ENCODE measurements around the gene SMPD4. TPM values are rescaled to one million over a fixed set of nuclear protein-coding genes. Genes with fewer than 3 reads are reported as not detected.
"Not testable (repeated sequence)": the region's sequence is repeated elsewhere in the genome, so short reads cannot be mapped to it uniquely, and the experiment has no call there.

Gene SMPD4
- total and polyA plus RNA-seq, 2 donors (not counting 1 experiment from before 2014, with no cell fraction given): 63.8 to 80.6 TPM

DNA sequence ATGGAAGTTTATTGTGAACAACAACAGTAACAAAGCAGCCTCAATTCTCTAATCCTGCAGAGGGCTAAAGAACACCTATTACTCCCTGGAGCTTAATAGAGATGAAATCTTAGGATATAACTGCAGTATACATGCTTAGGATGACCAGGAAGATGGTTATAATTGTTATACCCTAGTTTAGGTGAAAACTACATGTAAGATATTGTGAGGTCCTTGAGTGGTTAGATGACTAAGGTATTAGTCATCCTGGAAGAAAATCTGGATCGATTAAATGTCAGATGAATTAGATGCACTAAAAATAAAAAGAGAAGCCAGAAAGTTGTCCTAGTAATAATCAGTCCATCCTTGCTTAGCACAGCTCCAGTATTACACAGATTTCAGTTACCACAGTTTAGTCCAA, 39.1 kb upstream of the SMPD4 start:
- H4K20me1 ChIP-seq (ENCODE audit: control insufficient read depth, insufficient read depth, low read length, poor library complexity, severe bottlenecking); H3K9me3 Mint-ChIP-seq (ENCODE audit: insufficient read depth); H3K27ac ChIP-seq (ENCODE audit: low read length in 2 of 2); POLR2A ChIA-PET; H3K4me3 Mint-ChIP-seq; H3K27me3 ChIP-seq (replicated peaks in 1 of 4; ENCODE audit: control extremely low read depth in 1 of 4, control insufficient read depth in 3 of 4, insufficient read depth in 4 of 4, low read length in 3 of 4); H3K4me3 ChIP-seq (ENCODE audit: control extremely low read depth in 1 of 5, extremely low read depth in 1 of 5, insufficient read depth in 1 of 5, low read depth in 2 of 5, low read length in 4 of 5); H3K36me3 ChIP-seq (replicated peaks in 1 of 2; ENCODE audit: control extremely low read depth in 1 of 2, control insufficient read depth in 1 of 2, extremely low read depth in 1 of 2, insufficient read depth in 2 of 2, low read length in 1 of 2); H3K9me3 ChIP-seq (ENCODE audit: control extremely low read depth in 1 of 3, control insufficient read depth in 2 of 3, insufficient read depth in 1 of 3, low read length in 2 of 3); intact Hi-C loops (cut with micrococcal nuclease); DNase-seq; H3K4me1 ChIP-seq (ENCODE audit: control insufficient read depth in 2 of 2, insufficient read depth in 2 of 2, low read length in 2 of 2); H3K4me1 Mint-ChIP-seq; ATAC-seq (ENCODE audit: low read depth); H3K4me2 ChIP-seq (replicated peaks; ENCODE audit: low read depth, low read length, poor library complexity, severe bottlenecking); H2AFZ ChIP-seq (ENCODE audit: insufficient read depth, low read depth, low read length, poor library complexity, severe bottlenecking); H3K27ac Mint-ChIP-seq; CTCF ChIA-PET; H3K79me2 ChIP-seq (ENCODE audit: control insufficient read depth, insufficient read depth, low read length); H3K9ac ChIP-seq (ENCODE audit: low read length): not testable (repeated sequence)
- WGBS (ENCODE audit: insufficient coverage): no CpG with 5 or more reads among the region's 1 CpG
- H3K27me3 Mint-ChIP-seq: peaks cover 26% of the 10 kb centered on the region

DNA sequence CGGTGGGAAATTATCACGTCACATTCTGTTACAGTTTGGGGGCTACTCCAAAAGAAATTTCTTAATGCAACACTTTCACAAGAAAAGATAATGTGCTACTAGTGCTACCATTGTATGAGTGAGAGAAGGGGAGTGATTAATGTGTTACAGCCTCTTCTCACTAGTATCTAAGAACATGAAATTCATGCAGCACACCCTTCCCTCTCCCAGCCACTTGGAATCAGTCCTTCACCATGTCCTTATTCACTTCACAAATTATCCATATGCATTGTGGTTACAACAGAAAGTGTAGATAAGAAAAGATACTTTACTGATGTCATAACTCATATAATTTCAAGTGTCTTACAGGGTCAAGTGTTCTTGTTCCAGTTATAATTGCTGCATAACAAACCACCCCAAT, 37.7 kb upstream of the SMPD4 start:
- H3K27ac Mint-ChIP-seq; H4K20me1 ChIP-seq (ENCODE audit: control insufficient read depth, insufficient read depth, low read length, poor library complexity, severe bottlenecking); H3K4me3 Mint-ChIP-seq; H3K4me2 ChIP-seq (replicated peaks; ENCODE audit: low read depth, low read length, poor library complexity, severe bottlenecking); intact Hi-C loops (cut with micrococcal nuclease); H3K4me3 ChIP-seq (ENCODE audit: control extremely low read depth in 1 of 5, extremely low read depth in 1 of 5, insufficient read depth in 1 of 5, low read depth in 2 of 5, low read length in 4 of 5); H3K9me3 ChIP-seq (ENCODE audit: control extremely low read depth in 1 of 3, control insufficient read depth in 2 of 3, insufficient read depth in 1 of 3, low read length in 2 of 3); ATAC-seq (ENCODE audit: low read depth); H3K36me3 ChIP-seq (replicated peaks in 1 of 2; ENCODE audit: control extremely low read depth in 1 of 2, control insufficient read depth in 1 of 2, extremely low read depth in 1 of 2, insufficient read depth in 2 of 2, low read length in 1 of 2); H3K27me3 ChIP-seq (replicated peaks in 1 of 4; ENCODE audit: control extremely low read depth in 1 of 4, control insufficient read depth in 3 of 4, insufficient read depth in 4 of 4, low read length in 3 of 4); H3K4me1 Mint-ChIP-seq; DNase-seq; H3K9me3 Mint-ChIP-seq (ENCODE audit: insufficient read depth); H3K4me1 ChIP-seq (ENCODE audit: control insufficient read depth in 2 of 2, insufficient read depth in 2 of 2, low read length in 2 of 2); H3K79me2 ChIP-seq (ENCODE audit: control insufficient read depth, insufficient read depth, low read length); H3K27ac ChIP-seq (ENCODE audit: low read length in 2 of 2); H3K9ac ChIP-seq (ENCODE audit: low read length); CTCF ChIA-PET; H2AFZ ChIP-seq (ENCODE audit: insufficient read depth, low read depth, low read length, poor library complexity, severe bottlenecking); POLR2A ChIA-PET: not testable (repeated sequence)
- H3K27me3 Mint-ChIP-seq: peaks cover 32% of the 10 kb centered on the region
- no CpG with 5 or more reads among the region's 2 CpGs for WGBS (ENCODE audit: insufficient coverage)

DNA sequence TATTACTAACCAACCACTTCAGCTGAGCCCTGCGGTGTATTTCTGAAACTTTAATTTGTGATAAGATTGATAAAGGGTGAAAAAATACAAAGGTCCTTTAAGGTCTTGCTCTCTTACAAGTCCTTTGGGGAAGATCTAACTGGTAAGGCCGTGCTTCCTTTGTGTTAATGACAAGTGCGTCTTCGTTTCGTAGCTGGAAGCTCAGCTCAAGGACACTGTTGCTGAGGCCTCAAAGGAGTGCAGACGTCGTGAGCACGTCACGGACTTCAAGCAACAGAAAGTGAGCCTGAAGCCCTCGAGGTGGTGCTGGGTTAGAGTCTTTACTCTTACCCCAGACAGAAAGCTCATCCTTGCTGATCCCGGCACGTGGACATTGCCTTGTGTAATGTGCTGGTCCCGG, 25.6 kb upstream of the SMPD4 start:
- H2AFZ ChIP-seq (ENCODE audit: insufficient read depth, low read depth, low read length, poor library complexity, severe bottlenecking); POLR2A ChIA-PET; H3K4me2 ChIP-seq (replicated peaks; ENCODE audit: low read depth, low read length, poor library complexity, severe bottlenecking); H3K9me3 ChIP-seq (ENCODE audit: control extremely low read depth in 1 of 3, control insufficient read depth in 2 of 3, insufficient read depth in 1 of 3, low read length in 2 of 3); H3K4me1 Mint-ChIP-seq; H3K27me3 ChIP-seq (replicated peaks in 1 of 4; ENCODE audit: control extremely low read depth in 1 of 4, control insufficient read depth in 3 of 4, insufficient read depth in 4 of 4, low read length in 3 of 4); H3K4me1 ChIP-seq (ENCODE audit: control insufficient read depth in 2 of 2, insufficient read depth in 2 of 2, low read length in 2 of 2); H3K9me3 Mint-ChIP-seq (ENCODE audit: insufficient read depth); H3K79me2 ChIP-seq (ENCODE audit: control insufficient read depth, insufficient read depth, low read length); intact Hi-C loops (cut with micrococcal nuclease); H3K36me3 ChIP-seq (replicated peaks in 1 of 2; ENCODE audit: control extremely low read depth in 1 of 2, control insufficient read depth in 1 of 2, extremely low read depth in 1 of 2, insufficient read depth in 2 of 2, low read length in 1 of 2); ATAC-seq (ENCODE audit: low read depth); H3K27ac Mint-ChIP-seq; H4K20me1 ChIP-seq (ENCODE audit: control insufficient read depth, insufficient read depth, low read length, poor library complexity, severe bottlenecking); H3K4me3 ChIP-seq (ENCODE audit: control extremely low read depth in 1 of 5, extremely low read depth in 1 of 5, insufficient read depth in 1 of 5, low read depth in 2 of 5, low read length in 4 of 5); H3K9ac ChIP-seq (ENCODE audit: low read length); DNase-seq; H3K27ac ChIP-seq (ENCODE audit: low read length in 2 of 2); CTCF ChIA-PET; H3K4me3 Mint-ChIP-seq: not testable (repeated sequence)
- H3K27me3 Mint-ChIP-seq: peaks cover 12% of the 10 kb centered on the region
- WGBS (ENCODE audit: insufficient coverage): 91% methylated on average over 4 of the region's 13 CpGs

DNA sequence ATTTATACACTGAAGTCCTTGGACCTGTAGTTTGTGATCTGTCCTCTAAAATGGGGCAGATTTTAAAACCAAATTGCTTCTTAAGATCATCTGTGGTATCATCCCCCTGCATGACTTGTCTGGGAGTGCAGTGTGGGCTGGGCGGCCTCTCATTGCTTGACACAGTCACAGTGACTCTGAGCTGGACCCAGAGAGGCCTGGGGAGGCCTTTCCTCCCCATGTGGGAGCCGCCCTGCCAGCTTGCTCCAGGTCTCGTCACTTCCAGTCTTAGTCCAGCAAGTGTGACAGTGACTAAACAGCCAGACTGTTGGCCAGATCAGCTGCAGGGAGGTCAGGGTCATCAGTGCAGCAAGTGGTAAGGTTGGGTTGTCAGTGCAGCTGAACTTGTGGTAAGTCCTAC, 21.7 kb upstream of the SMPD4 start:
- H3K4me3 ChIP-seq (ENCODE audit: control extremely low read depth in 1 of 5, extremely low read depth in 1 of 5, insufficient read depth in 1 of 5, low read depth in 2 of 5, low read length in 4 of 5); CTCF ChIA-PET; H4K20me1 ChIP-seq (ENCODE audit: control insufficient read depth, insufficient read depth, low read length, poor library complexity, severe bottlenecking); ATAC-seq (ENCODE audit: low read depth); DNase-seq; H3K4me1 Mint-ChIP-seq; POLR2A ChIA-PET; H3K4me3 Mint-ChIP-seq; H3K79me2 ChIP-seq (ENCODE audit: control insufficient read depth, insufficient read depth, low read length); H3K27me3 Mint-ChIP-seq; H3K27me3 ChIP-seq (replicated peaks in 1 of 4; ENCODE audit: control extremely low read depth in 1 of 4, control insufficient read depth in 3 of 4, insufficient read depth in 4 of 4, low read length in 3 of 4); H3K27ac ChIP-seq (ENCODE audit: low read length in 2 of 2); H3K27ac Mint-ChIP-seq; H2AFZ ChIP-seq (ENCODE audit: insufficient read depth, low read depth, low read length, poor library complexity, severe bottlenecking); H3K9me3 Mint-ChIP-seq (ENCODE audit: insufficient read depth); H3K9ac ChIP-seq (ENCODE audit: low read length); H3K36me3 ChIP-seq (replicated peaks in 1 of 2; ENCODE audit: control extremely low read depth in 1 of 2, control insufficient read depth in 1 of 2, extremely low read depth in 1 of 2, insufficient read depth in 2 of 2, low read length in 1 of 2); H3K9me3 ChIP-seq (ENCODE audit: control extremely low read depth in 1 of 3, control insufficient read depth in 2 of 3, insufficient read depth in 1 of 3, low read length in 2 of 3); intact Hi-C loops (cut with micrococcal nuclease); H3K4me2 ChIP-seq (replicated peaks; ENCODE audit: low read depth, low read length, poor library complexity, severe bottlenecking); H3K4me1 ChIP-seq (ENCODE audit: control insufficient read depth in 2 of 2, insufficient read depth in 2 of 2, low read length in 2 of 2): not testable (repeated sequence)
- WGBS (ENCODE audit: insufficient coverage): 100% methylated on average over 1 of the region's 3 CpGs
